Myocyte (in vitro differentiated cells): ENCODE results near the gene LGALS9. TPM values are rescaled to one million over a fixed set of nuclear protein-coding genes. Genes with fewer than 3 reads are reported as not detected.

Source experiments
- DNase-seq: peaks from one replicate; pipeline ENCODE4 v3.0.0-alpha.2; 2012; ENCODE audit warnings: low read depth
- polyA plus RNA-seq: library from polyadenylated mRNA; unstranded; fragments of >200 nt; gene quantifications from one replicate; pipeline ENCODE4 v1.2.1, GENCODE V29; 2012; ENCODE audit warnings: missing spikeins
- total RNA-seq: library from RNA; depleted of rRNA; stranded (reverse); fragments of >200 nt; gene quantifications from 2 replicates; pipeline ENCODE4 v1.2.3, GENCODE V29; 2014

LGALS9 gene
- 0.29 and 0.31 TPM in 2 replicates for total RNA-seq
- polyA plus RNA-seq: 0.38 TPM

DNA sequence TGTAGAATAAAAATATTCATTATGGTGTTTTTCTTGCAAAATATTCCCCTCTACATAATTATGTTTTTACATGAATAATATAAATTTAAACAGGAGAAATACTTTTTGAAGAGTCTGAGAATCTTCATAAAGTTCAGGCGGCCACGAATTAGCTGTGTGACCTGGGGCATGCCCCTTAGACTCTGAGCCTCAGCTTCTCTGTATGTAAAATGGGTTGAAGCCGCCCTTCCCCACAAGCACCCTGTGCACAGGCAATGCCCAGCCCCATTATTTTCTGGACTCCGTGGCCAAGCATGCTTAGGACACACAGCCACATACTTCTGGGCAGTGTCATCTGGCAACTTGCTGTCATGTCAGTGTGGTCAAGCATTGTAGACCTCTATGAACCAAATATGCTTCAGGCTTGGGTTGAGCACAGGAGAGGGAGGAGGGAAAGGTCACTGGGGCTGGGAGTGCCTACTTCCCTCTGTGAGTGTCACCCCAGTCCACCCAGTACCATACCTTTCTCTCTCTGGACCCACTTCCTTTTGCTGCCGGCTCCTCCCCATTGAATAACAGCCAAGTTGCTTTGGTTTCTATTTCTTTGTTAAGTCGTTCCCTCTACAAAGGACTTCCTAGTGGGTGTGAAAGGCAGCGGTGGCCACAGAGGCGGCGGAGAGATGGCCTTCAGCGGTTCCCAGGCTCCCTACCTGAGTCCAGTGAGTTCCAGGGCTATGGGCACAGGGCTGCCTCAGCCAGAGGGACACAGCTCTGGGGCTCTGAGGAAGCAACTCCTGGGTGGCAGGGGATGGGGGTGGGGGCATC lies at the start of gene LGALS9:
LGALS9 (plus strand) TSS at position 582 of the 804 bp plus-strand sequence; CDS start at position 660, 78 bp downstream.
- DNase-seq: peak; percentile 62

DNA sequence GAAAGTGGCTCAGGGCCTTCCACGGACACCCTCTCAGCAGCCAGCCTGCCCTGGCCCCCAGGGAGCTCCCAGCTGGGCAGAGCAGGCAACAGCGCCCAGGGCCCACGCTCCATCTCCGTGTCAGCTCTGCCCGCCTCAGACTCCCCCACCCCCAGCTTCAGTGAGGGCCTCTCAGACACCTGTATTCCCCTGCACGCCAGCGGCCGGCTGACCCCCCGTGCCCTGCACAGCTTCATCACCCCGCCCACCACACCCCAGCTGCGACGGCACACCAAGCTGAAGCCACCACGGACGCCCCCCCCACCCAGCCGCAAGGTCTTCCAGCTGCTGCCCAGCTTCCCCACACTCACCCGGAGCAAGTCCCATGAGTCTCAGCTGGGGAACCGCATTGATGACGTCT lies 48.3 kb upstream of the LGALS9 start:
- no peak for DNase-seq

DNA sequence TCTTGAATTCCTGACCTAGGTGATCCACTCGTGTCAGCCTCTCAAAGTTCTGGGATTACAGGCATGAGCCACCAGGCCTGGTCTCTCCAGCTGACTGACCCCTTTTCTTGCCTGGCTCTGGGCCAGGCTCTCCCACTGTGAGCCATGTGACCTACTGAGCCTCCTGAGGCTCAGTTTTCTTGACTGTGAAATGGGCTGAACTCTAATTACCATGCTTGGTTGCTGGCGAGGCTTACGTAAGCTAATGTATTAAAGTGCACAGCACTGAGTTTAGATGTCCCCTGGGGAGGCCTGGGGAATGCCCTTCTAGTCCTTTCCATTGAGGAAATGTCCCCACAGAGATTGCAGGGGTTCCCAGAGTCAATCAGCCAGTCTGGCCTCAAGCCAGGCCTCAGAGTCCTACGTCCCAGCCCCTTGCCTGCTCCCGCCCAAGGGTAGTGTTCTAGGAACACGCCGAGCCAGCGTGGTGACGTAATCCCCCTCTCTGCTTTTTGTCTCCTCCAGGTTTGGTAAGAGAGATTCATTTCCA lies 45.8 kb upstream of the LGALS9 start:
- no peak for DNase-seq

DNA sequence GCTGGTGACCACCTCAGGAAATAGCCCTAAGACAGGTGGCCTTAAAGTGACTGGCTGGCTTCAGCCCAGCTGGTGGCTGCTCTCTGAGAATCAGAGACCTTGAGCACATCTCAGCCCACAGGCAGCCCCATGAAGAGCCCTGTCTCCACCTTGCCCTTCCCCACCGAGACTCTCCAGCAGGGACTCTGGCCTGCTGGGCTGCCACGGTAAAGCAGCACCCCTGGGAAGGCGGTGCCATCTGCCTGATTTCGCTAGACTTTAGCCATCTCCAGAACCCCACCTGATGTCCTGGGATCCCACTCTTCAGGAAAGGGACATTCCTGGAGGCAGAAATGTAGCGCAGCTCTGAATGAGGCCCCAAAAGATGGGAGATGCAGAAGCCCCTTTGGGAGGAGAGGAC lies 45.2 kb upstream of the LGALS9 start:
- no peak for DNase-seq

DNA sequence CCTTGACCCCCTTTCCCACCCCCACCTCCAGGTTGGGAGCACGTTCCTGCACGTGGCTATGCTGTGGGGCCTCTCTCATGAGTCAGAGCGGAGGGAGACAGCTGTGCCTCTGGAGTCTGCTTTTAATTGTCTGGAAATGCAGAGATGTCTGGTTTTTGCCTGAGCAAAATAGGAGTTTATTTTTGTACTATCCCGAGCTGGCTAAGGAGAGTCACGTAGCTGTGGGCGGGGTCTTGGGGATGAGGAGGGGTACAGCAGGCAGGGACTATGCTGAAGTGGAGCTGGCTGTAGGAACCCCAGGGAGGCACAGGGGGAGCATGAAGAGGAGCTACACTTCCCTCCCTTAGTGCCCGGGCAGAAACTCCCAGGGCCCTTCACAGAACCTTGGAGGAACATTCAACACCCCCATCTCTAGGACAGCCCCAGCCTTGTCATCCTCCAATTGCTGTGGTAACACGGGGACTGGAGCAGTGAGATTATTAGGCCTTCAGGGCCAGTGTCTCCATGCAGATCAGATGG lies 44.7 kb upstream of the LGALS9 start:
- DNase-seq: peak; percentile 84

DNA sequence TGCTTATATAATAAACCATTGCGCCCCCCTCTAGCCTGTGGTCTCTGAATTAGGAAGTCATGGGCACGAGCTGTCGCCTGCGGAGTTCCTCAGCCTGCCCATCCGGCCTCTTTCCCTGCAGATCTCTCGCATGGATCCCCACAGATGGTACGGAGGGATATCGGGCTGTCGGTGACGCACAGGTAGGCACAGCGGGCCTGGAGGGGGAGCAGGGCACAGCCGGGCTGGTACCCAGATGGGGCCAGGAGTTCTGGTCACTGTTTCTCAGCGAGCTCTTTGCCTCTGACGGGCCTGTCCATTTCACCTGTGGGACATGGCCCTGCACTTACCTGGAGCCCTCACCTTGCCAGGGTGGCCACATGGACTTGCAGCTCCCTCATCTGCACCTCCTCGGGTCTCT lies 42.6 kb upstream of the LGALS9 start:
- DNase-seq: no peak

DNA sequence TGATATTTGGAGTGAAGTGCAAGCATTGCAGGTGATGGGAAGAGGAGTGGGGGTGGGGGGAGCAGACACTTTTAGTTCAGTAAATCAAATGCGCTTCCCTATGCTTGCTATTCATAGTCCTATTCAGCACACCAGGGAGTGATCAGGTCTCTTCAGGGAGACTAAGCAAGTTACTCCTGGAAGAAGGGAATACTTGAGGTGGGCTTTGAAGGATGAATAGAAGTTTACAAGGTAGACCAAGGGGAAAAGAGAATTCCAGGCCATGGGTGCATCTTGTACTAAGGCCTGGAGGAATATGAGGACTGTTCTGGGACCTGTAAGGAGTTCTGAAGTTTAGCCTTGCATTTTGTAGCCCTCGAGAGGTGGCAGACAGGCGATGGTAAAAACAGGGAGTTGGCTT lies 40.1 kb upstream of the LGALS9 start:
- DNase-seq: no peak

DNA sequence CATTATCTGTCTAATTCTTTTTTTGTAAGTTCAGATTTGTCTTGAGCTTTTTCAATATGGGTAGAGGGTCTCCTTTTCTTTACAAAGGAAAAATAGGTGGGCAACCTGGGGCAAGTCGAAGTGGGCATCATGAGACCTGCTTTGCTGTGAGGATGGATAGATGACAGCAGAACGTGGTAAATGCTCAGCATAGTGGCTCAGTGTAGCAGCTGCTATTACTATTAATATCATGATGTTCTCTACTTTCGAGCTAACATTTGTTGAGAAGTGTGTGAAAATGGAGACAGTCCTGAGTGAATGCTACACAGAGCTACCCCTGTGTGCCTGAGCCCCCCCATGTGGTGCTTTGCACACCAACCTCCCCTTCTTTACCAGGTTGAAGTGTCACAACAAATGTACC lies 39.0 kb upstream of the LGALS9 start:
- peak; percentile 68 for DNase-seq

DNA sequence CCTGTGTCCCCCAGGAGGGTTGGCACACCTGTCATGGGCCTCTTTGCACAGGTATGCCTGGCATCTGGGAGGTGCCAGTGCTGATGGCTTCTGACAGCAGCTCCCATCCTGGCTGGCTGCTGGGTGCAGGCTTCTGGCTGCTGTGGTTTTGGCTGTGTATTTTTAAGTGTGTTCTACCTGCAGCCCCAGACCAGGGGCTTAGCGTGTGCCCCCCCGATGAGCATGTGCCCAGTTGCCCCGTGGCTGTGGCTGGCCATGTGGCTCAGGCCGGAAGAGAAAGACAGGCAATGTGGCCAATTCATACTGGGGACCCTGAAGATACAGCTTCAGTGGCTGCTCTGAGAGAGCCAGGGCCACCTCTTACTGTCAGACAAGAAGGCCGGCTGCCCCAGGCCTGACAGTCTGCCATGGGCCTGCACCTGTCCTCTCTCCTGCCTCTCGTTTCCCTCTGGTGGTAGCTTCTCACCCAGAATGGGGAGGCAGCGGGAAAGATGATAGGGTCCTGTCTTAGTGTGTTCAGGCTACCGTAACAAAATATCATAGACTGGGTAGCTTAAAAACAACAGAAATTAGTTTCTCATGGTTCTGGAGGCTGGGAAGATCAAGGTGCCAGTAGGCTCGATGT lies 37.6 kb upstream of the LGALS9 start:
- peak; percentile 57 for DNase-seq

DNA sequence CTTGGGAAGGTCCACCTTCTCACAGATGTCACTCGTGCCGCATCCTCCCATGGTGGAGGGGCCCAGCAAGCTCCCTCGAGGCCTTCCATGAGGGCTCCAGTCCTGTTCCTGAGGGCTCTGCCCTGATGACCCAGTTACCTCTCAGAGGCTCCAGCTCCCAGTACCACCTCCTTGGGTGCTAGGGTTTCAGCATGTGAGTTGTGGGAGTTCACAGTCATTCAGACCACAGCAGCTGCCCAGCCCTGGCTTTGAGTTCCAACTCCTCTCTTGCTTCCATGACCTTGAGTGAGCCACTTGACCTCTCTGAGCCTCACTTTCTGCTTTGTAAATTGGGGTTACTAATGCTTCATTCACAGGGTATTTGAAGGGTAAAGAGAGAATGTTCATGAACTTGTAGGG lies 37.1 kb upstream of the LGALS9 start:
- DNase-seq: peak; percentile 79

DNA sequence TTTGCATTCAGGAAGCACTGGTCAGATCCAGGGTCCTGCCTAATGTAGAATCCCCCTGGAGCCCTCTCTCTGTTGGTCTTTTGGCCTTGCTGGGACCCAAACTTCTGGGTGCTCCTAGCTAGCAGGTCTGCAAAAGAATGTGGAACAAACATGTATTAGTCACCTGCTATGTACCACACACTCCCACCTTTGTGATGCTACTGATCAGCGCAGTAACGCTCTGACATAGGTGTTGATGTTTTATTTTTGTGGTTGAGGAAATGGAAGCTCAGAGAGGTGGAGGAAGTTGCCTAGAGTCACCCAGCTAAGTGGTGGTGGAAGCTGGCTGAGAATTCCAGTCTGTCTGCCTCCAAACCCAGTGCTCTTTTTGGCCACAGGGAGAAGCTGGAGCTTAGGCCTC lies 35.8 kb upstream of the LGALS9 start:
- no peak for DNase-seq

DNA sequence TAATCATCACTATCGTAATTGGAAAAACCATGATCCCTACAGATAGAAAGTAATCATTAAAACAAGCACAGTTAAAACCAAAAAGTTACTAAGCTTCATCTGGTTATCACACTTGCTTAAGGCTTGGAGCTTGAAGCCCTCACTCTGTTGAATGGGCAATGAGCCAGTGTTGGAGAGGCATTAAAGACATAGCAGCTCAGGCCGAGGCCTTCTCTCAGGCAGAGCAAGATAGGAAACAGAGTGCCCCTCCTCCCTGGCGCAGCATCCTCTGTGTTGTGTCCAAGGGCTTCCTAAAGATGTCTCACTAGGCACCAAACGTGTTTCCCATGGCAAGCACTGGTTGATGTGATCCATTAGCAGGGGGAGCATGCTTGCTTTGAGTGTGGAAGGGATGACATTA lies 34.9 kb upstream of the LGALS9 start:
- no peak for DNase-seq

DNA sequence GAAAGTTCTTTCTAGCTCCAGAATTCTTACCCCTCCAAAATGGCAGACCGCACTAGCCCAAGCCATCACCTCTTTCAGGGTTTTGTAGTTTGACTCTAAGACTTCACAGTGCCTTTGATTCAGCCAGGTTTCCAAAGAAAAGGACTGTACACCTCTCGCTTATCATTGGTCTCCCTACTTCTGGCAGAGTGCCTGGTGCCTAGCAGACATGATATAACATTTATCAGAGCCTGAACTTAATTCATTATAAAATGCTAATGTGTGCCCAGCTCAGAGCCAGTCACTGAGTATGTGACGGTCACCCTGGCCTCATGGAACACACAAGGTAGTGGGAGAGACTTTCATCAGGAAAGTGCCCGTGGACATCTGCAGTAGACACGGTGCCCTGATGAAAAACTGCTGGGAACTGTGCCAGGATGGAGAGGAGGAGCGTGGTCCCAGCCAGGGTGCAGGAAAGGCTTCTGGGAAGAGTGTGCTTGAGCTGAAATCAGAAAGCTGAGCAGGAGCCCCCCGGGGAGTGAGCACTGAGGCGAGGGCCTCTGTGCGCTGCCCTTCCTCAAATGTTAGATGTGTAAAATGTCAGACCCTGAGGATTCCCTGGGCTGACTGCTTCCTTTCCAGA lies 34.3 kb upstream of the LGALS9 start:
- DNase-seq: no peak

DNA sequence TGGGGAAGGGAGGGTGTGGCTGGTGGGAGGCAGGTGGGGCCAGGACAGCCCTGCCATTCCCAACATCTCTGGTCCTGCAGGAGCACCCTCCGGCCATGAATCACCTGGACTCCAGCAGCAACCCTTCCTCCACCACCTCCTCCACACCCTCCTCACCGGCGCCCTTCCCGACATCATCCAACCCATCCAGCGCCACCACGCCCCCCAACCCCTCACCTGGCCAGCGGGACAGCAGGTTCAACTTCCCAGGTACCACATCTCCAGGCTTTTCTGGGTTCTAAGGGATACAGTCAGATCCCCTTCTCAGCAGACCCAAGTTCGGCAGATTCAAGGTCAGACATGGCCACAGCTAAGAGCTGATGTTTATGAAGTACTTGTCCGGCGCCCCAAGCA lies 33.8 kb upstream of the LGALS9 start:
- no peak for DNase-seq

DNA sequence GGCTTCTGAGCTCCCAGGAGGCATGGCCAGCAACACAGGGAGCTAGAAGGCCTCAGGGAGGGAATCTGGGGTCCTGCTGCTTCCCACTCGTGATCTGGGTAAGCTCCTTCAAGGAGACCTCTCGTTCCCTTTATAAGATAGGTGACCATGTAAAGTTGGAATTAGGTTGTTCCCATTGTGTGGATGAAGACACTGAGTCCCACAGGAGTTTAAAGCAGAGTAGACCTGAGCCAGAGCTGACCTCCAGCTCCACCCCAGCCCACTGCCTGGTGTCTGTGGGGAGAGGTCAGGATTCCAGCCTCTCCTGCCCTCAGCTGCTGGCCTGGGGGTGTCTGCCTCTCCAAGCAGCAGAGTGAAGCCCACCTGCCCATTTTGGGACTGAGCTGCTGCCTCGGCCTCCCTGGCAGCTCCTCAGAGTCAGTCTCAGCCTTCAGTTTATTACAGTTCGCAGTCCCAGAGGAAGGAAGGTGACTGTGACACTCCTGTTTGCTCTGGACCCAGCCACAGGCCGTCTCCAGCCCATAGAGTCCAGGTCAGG lies 33.1 kb upstream of the LGALS9 start:
- DNase-seq: no peak

DNA sequence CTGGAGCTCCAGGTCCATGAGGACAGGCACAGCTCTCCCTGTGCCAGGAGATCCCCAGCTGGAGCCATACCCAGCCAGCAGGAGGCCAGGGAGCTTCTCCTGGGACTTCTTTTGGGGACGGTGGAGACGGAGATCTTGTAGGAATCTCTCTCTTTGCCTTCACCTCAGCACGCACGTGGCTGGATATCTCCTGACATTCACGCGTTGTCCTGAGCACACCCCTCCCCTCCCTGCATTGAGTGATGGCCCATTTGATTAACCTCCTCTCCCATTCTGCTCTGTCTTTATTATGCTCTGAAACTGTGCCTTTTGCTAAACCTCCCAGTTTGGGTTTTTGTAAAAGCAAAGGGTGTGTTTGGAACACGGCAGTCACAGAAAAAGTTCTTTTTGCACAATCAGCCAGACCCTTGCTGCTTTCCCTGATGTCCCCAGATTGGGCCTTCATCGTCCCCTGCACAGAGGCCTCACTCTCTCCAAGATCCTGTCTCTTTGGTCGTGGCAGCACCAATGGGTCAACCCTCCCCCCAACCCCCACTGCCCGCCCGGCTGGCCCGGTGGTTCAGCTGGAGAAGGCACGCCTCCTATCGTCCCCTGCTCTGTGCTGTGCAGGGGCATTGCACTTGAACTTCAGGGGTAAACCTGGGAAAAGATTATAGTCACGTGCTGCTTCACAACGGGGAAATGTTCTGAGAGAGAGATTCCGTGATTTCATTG lies 32.5 kb upstream of the LGALS9 start:
- DNase-seq: no peak

DNA sequence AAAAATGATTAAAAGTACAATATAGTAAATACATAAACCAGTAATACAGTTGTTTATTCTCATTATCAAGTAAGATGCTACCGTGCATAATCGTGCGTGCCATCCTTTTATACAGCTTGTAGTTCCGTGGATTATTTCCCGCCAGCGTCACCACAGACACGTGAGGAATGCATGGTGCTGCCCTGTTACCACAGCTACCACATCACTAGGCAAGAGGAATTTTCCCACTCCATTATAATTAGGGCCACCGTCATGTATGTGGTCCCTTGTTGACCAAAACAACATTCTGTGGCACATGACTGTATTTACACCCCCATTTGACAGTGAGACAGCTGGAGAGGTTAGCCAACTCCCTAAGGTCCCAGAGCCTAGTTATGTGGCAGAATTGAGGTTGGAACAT lies 30.5 kb upstream of the LGALS9 start:
- DNase-seq: peak; percentile 98

DNA sequence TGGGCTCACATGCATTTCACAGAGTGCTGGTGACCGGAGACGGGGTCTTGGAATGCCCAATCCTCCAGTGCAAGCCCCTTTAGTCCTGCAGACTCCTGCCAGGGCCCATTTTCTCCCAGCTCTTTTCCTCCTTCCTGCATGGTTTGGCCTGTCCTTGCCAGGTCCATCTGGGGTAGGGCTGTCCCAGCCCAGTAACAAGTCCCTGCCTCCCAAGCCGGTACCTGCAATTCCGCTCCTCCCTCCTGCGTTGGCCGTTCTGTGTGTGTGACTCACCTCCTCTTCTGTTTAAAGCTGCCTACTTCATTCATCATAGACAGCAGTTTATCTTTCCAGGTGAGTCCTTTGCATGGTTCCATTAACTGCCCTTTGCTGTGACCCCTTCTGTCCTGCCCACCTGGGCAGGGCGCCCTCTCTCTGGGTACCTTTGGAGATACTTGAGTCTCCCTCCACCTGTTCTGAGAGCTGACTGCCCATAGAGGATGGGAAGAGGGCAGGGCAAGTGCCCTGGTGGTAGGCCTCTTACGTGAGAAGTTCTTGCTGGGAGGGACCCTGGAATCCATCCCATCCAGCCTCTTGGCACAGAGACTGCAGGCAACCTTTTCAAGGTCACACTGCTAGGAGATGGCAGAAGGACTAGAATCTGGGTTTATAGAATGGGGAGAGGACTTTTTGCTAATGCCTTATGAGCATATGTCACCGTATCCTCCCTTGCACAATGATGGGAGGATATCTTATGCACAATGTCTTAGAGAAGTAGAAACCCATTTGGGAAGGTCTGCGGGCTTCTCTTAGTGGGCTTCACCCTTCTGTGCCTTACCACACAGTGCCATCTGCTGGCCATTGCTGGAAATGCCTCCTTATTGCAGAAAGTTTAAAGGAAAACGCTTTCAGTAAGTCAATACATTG lies 29.7 kb upstream of the LGALS9 start:
- peak; percentile 77 for DNase-seq

DNA sequence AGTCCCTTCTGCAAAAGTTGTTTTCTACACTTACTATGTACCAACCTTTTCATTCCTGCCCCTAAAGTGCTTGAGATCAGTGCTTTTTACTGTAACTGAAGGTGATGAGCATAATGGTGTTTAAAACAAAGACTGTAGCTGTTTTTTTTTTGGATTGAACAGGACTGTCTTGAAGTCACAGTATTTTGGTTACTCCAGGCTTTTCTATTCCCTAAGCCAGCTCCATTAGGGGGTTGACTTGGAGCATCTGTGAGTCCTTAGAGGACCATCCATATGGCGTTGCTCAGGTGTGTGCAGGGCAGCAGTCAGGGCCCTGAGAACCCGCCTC lies 29.0 kb upstream of the LGALS9 start:
- no peak for DNase-seq
